Stimulated activated CD4-positive, alpha-beta T cell treated with anti-CD3 and anti-CD28 coated beads, Interleukin-4, amount 100 ng/mL, for 24 hours (primary cell): Measurements from ENCODE around the gene DRG1.
"Not testable (repeated sequence)": the region's sequence is repeated elsewhere in the genome, so short reads cannot be mapped to it uniquely, and the experiment has no call there.

Experiments used
- DNase-seq: peaks from one replicate; pipeline ENCODE4 v3.0.0-alpha.2; 2020

The DRG1 gene

DNA sequence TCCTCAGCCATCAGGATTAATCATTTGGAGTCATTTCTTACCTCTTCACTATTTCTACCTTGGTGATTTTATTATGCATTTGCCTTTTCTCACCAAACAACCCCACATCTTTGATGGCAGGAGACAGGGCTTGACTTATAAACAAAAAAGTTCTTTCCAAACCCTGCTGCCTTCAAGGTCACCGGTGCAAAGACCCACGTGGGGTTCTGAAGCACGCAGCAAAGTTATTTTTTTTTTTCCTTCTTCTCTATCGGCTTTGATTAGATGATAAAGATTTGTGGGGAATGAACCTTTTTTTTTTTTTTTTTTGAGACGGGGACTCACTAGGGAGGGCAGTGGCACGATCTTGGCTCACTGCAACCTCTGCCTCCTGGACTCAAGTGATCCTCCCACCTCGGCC is 44.1 kb downstream of the DRG1 start:
- DNase-seq = no peak

DNA sequence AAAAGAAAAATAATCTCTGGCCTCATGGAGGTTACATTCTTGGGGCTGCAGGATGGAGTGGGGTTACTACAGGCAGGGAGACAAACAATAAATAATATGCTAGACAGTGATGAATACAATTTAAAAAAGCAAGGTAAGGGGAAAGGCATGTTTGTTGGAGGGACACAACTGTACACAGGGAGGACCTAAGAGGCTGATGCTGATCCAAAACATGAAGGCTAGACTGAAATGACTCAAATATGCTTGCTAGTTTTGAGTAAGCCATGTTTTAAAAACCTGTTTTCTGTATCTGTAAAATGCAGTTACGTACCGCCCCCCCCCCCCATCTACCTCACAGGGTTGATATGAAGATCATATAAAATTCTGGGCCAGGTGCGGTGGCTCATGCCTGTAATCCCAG is 46.2 kb downstream of the DRG1 start:
- no peak for DNase-seq

DNA sequence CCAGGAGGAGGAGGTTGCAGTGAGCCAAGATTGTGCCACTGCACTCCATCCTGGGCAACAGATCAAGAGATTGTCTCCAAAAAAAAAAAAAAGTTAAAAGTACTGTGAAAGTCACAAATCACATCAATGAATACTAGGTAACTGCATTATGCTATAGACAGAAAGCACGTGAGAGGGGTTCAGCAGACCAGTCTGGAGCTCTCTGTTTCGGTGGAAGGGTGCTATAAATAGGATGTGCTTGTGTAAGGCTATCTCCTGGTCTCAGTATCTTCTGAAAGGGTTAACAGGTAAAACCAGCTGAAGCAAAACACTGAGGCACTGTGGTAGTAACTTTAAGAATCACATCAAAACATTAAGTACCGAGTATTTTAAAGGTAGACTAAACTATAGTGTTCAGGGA is 46.8 kb downstream of the DRG1 start:
- DNase-seq = no peak

DNA sequence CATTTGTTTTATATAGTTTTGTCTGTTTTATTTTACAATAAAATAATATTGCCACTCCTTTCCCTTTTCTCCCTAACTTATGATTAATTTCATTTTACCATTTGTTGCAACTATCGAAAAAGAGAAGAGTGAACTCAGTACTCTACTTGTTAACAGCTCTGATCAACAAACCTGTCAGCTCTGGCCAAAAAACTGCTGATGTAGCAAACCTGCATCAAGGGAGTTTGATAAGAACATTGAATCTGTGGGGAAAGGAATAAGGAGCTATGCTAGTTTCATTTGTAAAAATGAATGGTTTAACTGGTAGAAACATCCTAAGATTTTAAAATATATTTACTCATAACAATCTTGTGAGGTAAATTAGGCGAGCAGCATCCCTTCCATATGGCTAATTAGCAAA is 47.4 kb downstream of the DRG1 start:
- DNase-seq = no peak

DNA sequence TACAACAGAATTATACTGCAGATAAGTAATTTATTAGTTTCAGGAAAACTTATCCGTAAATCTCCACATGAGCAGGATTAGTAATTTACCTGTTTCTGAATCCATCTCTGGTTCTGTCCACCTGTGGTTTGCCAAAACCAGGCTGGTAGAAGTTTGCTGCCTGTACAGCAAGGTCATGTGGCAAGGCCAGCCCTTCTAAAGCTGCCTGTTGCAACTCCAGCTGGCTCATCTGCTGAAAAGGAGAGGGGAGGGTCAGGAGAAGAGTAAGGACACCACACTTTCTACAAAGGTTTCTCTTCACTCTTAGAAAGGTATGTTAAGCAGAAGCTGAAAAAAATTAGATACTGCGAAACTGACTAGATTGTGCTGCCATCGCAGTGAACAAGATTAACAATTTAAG is 47.9 kb downstream of the DRG1 start:
- DNase-seq = no peak

DNA sequence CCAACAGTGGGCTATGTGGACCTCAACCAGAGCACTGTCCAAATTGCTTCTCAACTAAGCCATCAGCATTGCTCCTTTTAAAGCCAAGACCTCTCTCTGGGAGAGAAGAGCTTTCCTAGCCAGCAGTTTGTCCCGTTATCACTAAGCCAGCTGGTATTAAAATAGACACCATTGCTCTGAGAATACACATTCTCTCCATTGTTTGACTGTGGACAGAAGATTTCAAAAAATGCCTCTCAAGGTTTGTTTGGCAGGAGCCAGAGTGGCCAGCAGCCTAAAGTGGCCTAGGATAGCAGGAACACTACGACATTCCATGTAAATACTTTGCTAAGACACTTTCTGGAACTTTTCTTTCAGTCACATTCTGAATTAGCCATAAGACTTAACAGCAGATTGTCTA is 49.0 kb downstream of the DRG1 start:
- DNase-seq = no peak

DNA sequence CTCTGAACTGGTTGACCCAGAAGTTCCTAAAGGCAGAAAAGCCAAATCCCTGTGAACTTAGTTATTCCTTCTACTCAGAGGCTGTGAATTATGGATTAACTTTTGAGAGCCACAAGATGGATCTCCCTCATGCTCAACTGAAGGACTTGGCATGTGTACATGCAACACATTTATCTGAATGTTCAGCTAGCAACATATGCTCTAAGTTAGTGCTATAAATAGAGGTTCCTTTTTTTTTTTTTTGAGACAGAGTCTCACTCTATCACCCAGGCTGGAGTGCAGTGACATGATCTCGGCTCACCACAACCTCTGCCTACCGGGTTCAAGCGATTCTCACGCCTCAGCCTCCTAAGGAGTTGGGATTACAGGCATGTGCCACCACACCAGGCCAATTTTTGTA is 50.1 kb downstream of the DRG1 start:
- no peak for DNase-seq

DNA sequence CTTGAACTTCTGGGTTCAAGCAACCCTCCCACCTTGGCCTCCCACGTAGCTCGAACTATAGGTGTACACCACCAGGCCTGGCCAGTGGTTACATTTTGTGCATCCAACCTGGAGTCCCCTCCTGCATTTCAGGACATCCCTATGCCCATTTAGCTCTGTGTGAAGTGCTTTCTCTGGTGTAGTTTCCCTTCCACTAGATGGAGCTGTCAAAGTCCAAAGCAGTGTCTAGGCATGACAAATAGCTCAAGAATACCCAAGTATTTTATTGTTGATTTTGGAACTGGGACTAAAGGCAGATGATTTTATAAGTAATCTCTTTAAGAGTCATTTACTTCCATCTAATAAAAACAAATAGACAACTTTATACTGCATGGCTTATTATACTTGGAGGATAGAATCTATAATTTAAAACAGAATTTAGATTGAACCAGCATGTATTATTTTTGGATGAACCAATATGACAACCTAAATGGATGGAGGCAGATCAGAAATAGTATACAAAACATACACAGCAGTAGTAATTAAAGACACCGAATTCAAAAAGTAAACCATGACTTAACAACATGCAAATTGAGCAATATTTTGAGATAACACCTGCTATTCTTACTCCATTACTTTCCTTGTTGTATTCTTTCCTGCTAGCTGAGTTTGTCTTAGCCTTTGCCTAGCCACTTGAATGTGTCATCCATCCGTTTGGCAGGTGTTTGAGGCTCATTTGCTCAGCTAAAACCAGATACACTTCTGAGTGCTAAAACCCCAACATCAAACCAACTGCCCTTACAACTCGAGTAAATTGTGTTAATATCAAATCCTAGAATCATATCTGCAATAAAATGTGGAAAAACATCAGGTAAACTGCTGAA is 52.5 kb downstream of the DRG1 start:
- peak; percentile 5 for DNase-seq

DNA sequence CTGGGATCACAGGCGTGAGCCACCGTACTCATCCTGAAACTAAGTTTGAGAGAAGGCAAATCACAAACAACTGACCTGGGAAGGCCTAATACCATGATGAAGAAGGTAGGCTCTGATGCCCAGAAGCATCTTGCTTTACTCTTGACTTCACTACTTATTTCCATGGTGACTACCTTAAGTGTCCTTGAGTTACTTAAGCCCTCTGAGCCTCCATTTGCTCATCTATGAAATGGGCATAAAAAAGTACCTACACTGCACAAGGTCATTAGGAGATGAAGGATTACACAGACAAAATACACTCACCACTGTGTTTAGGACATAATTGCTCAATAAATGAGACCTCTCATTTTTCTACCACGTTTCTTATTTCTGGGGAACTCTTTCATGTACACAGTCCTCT is 62.3 kb downstream of the DRG1 start:
- DNase-seq = no peak

DNA sequence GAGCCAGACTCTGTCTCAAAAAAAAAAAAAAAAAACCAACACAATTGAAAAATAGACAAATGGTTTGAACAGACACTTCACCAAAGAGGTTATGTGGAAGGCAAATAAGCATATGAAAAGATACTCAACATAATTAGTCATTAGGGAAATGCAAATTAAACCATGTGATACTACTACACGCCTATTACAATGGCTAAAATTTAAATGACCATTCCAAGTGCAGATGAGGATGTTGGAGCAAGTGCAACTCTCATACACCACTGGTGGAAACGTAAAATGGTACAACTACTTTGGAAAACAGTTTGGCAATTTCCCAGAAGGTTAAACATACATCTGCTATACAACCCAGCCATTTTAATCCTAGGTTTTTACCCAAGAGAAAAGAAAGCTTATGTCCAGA is 65.9 kb downstream of the DRG1 start:
- DNase-seq = no peak

DNA sequence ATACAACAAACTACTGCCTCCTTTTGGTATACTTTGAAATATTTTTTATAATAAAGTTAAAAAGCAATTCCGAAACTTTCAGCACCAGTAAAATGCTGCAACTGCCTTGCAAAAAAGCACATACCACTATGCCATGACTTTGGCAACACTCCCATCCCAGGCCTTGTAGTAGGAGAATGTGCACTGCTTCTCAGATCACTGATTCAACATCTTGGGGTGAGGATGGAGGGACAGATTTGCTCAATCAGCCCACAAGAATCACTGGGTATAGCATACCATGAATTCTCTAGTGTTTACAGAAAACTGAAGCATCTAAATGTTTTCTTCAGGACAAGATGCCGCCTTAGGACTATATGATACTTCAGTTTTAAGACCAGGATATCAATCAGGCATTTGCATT is 75.3 kb downstream of the DRG1 start:
- DNase-seq = no peak

DNA sequence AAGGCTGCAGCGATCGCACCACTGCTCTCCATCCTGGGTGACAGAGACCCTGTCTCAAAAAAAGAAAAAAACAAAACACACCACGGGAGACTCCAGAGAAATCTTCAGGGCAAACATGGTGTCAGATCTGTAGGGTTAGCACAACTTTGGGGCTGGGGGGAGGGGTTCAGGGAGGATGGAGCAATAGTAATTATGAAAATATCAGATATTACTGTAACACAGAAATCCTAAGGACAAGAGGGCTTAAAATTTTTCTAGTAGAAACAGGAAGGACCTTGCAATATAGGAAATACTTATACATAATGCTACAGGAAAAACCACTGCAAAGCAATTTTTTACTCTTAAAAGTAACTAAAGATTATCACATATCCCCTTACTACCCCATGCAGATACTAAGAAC is 76.4 kb downstream of the DRG1 start:
- DNase-seq = no peak

DNA sequence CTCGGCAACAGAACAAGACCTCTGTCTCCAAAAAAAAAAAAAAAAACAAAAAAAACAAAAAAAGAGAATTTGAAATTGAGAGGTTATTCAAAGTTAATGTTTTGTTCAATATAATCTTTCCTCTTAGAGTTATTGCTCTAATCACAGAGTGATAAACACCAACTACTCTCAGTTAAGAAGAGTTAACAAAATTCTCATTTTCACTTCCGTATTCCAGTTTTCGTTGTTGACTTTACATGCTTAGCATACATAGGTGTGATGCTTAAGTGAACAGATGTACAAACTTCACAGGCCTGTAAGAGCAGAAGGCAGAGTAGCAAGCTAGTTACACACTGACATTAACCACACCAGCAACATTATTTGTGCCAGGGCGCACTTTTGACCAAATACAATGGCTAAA is 77.9 kb downstream of the DRG1 start:
- DNase-seq = no peak

DNA sequence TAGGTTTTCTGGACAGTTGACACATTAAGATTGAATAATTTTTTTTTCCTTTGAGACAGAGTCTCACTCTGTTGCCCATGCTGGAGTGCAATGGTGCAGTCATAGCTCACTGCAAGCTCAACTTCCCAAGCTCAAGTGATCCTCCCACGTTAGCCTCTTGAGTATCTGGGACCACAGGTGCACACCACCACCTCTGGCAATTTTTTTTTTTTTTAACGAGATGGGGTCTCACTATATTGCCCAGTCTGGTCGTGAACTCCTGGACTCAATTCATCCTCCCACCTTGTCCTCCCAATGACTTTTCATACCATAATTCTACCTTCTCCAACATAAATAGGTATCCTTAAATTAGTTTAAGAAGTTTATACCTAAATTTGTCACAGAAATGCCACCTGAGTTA is 81.7 kb downstream of the DRG1 start:
- DNase-seq = no peak

DNA sequence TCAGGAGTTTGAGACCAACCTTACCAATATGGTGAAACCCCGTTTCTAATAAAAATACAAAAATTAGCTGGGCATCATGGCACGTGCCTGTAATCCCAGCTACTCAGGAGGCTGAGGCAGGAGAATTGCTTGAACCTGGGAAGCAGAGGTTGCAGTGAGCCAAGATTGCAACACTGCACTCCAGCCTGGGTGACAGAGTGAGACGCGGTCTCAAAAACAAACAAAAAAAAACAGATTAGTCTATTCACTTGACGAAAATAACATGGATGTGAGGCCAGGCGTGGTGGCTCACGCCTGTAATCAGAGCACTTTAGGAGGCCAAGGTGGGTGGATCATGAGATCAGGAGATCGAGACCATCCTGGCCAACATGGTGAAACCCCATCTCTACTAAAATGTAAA is 83.1 kb downstream of the DRG1 start:
- DNase-seq = not testable (repeated sequence)
